GM23248 (cell line): ENCODE results near the gene UBAC2. TPM values are rescaled to one million over a fixed set of nuclear protein-coding genes. Genes with fewer than 3 reads are reported as not detected.
A peak's percentile ranks its signal among the peaks of the same experiment; 100 is the strongest.

Experiments
- DNase-seq: peaks from one replicate; pipeline ENCODE4 v3.0.0-alpha.2; 2015
- H2AFZ ChIP-seq: fragments of 200-600 bp; sonication (generic); 2 replicates; pipeline ENCODE4 v1.6.1; 2016; ENCODE audit warnings: antibody characterized with exemption
- H3F3A ChIP-seq: fragments of 200-600 bp; sonication (generic); 2 replicates; pipeline ENCODE4 v1.6.1; 2016; ENCODE audit warnings: mild to moderate bottlenecking, antibody characterized with exemption, mixed run types; ENCODE audit not compliant: insufficient read depth
- H3K27ac ChIP-seq: fragments of 200-600 bp; sonication (generic); 2 replicates; pipeline ENCODE4 v1.5.1; 2016; ENCODE audit warnings: mild to moderate bottlenecking
- H3K27me3 ChIP-seq: fragments of 200-600 bp; sonication (generic); replicated peaks from 2 replicates; pipeline ENCODE4 v1.6.1; 2016; ENCODE audit warnings: mild to moderate bottlenecking; ENCODE audit not compliant: insufficient read depth
- H3K36me3 ChIP-seq: fragments of 200-600 bp; sonication (generic); 2 replicates; pipeline ENCODE4 v1.6.1; 2016; ENCODE audit warnings: low read depth, mild to moderate bottlenecking
- H3K4me1 ChIP-seq: fragments of 200-600 bp; sonication (generic); 2 replicates; pipeline ENCODE4 v1.6.1; 2016; ENCODE audit warnings: mild to moderate bottlenecking; ENCODE audit not compliant: insufficient read depth
- H3K4me2 ChIP-seq: fragments of 200-600 bp; sonication (generic); one replicate; pipeline ENCODE4 v1.6.1; 2016; ENCODE audit warnings: mild to moderate bottlenecking; ENCODE audit not compliant: unreplicated experiment
- H3K4me3 ChIP-seq: fragments of 200-600 bp; sonication (generic); 2 replicates; pipeline ENCODE4 v1.5.1; 2016; ENCODE audit warnings: mild to moderate bottlenecking
- H3K79me2 ChIP-seq: fragments of 200-600 bp; sonication (generic); 2 replicates; pipeline ENCODE4 v1.6.1; 2016; ENCODE audit warnings: mild to moderate bottlenecking; ENCODE audit not compliant: insufficient read depth
- H3K9ac ChIP-seq: fragments of 200-600 bp; sonication (generic); 2 replicates; pipeline ENCODE4 v1.6.1; 2016; ENCODE audit warnings: mild to moderate bottlenecking
- H3K9me2 ChIP-seq: fragments of 200-600 bp; sonication (generic); 2 replicates; pipeline ENCODE4 v1.6.1; 2016; ENCODE audit warnings: mixed run types, mild to moderate bottlenecking, moderate library complexity; ENCODE audit not compliant: insufficient read depth
- H3K9me3 ChIP-seq: fragments of 200-600 bp; sonication (generic); one replicate; pipeline ENCODE4 v1.6.1; 2017; ENCODE audit warnings: low read depth
- H4K20me1 ChIP-seq: fragments of 200-600 bp; sonication (generic); 2 replicates; pipeline ENCODE4 v1.6.0; 2016; ENCODE audit not compliant: insufficient read depth
- EZH2 ChIP-seq: fragments of 200-600 bp; sonication (generic); IDR thresholded peaks from 2 replicates; pipeline ENCODE4 v1.6.1; 2018; ENCODE audit warnings: antibody characterized with exemption, mild to moderate bottlenecking; ENCODE audit not compliant: insufficient read depth, poor library complexity, severe bottlenecking
- EZH2phosphoT487 ChIP-seq: fragments of 200-600 bp; sonication (generic); IDR thresholded peaks from 2 replicates; pipeline ENCODE4 v1.6.1; 2018; ENCODE audit warnings: antibody characterized with exemption, moderate library complexity, mild to moderate bottlenecking, low read depth; ENCODE audit not compliant: insufficient read depth
- WGBS, 2 experiments: methylation state at CpG; one replicate each; pipeline ENCODE4 v1.1.6; 2015 to 2017; ENCODE audit warnings: low lambda C conversion rate in 2 of 2, low coverage in 1 of 2; ENCODE audit errors: missing lambda C conversion rate in 2 of 2; 5-methylcytosine and 5-hydroxymethylcytosine counted together
- in situ Hi-C: fragments of 300-500 bp; cut with MboI; formaldehyde crosslinking; loops from 2 replicates; pipeline ENCODE4 v1.15.0; 2020
- polyA plus RNA-seq: library from polyadenylated mRNA; unstranded; fragments of >200 nt; fragmentation: Nextera tagmentation; extraction: Ambion mirVana; gene quantifications from 2 replicates; pipeline ENCODE4 v1.2.1, GENCODE V29; 2016
- total RNA-seq: library from RNA; depleted of rRNA; stranded (reverse); fragments of >200 nt; shearing (Covaris generic); gene quantifications from 2 replicates; pipeline ENCODE4 v1.2.3, GENCODE V29; 2014

The UBAC2 gene
- total and polyA plus RNA-seq, 2 experiments from 2014 or later, result 66.1 to 95.9 TPM

DNA sequence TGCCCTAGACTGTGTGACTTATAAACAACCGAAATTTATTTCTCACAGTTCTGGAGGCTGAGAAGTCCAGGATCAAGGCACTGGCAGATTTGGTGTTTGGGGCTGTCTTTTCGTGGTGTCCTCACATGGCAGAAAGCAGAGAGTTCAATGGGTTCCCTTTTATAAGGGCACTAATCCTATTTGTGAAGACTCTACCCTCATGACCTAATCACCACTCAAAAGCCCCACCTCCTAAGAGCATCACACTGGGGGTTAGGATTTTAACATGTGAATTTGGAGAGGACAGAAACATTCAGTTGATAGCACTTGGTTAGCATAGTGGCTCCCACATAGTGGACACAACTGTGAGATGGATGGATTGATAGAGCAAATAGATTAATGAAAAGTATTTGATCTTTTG lies 79.0 kb downstream of the UBAC2 start:
- 94 to 100% methylated on average over 2 of the region's 2 CpGs for WGBS, 2 experiments
- in situ Hi-C loops, result no loop called here

GRCh38 chr13:99280166-99280565 lies 79.5 kb downstream of the UBAC2 start:
- WGBS, 2 experiments, result 26 to 31% methylated on average over 3 of the region's 3 CpGs
- H3K9ac ChIP-seq, result peak overlapping the region; percentile 10; the same call in 1 of the 2 replicates
- peak; percentile 78 for DNase-seq
- TF ChIP-seq EZH2phosphoT487, result no peak
- no peak for TF ChIP-seq EZH2
- no peaks in the 10 kb centered on the region for H3K9me2 ChIP-seq
- H3K36me3 ChIP-seq, result no peaks in the 10 kb centered on the region
- H3K27ac ChIP-seq, result peak overlapping the region; percentile 36
- no peak overlapping the region for H3K4me2 ChIP-seq
- H3F3A ChIP-seq, result peaks cover 39% of the 10 kb centered on the region
- H3K4me3 ChIP-seq, result no peak overlapping the region
- H3K9me3 ChIP-seq, result no peaks in the 10 kb centered on the region
- no peak overlapping the region for H2AFZ ChIP-seq
- no peaks in the 10 kb centered on the region for H3K27me3 ChIP-seq
- in situ Hi-C loops, result no loop called here
- peaks cover 17% of the 10 kb centered on the region for H3K79me2 ChIP-seq
- H4K20me1 ChIP-seq, result peaks cover 3% of the 10 kb centered on the region; the same call in 1 of the 2 replicates
- peaks cover 49% of the 10 kb centered on the region for H3K4me1 ChIP-seq

More for the DNA sequence above, 79.0 kb downstream of the UBAC2 start:
- no peak for TF ChIP-seq EZH2phosphoT487
- TF ChIP-seq EZH2, result no peak
- DNase-seq, result no peak
- peaks cover 54% of the 10 kb centered on the region for H3K4me1 ChIP-seq
- H3F3A ChIP-seq, result peaks cover 42% of the 10 kb centered on the region
- H3K9me2 ChIP-seq, result no peaks in the 10 kb centered on the region
- H3K4me3 ChIP-seq, result no peak overlapping the region
- no peak overlapping the region for H2AFZ ChIP-seq
- H3K27ac ChIP-seq, result peak overlapping the region; percentile 9; the same call in 1 of the 2 replicates
- no peaks in the 10 kb centered on the region for H3K36me3 ChIP-seq
- peaks cover 6% of the 10 kb centered on the region; the same call in 1 of the 2 replicates for H4K20me1 ChIP-seq
- H3K4me2 ChIP-seq, result no peak overlapping the region
- no peaks in the 10 kb centered on the region for H3K9me3 ChIP-seq
- no peak overlapping the region for H3K9ac ChIP-seq
- peaks cover 12% of the 10 kb centered on the region for H3K79me2 ChIP-seq
- no peaks in the 10 kb centered on the region for H3K27me3 ChIP-seq

- H2AFZ ChIP-seq, result no peak overlapping the region
- H3K9me3 ChIP-seq, result no peaks in the 10 kb centered on the region
- TF ChIP-seq EZH2phosphoT487 (no peak), EZH2 (no peak)
- H3K4me2 ChIP-seq, result peak overlapping the region; percentile 31
- WGBS, 2 experiments, result 27 to 28% methylated on average over 5 of the region's 5 CpGs
- H3K4me1 ChIP-seq, result peaks cover 48% of the 10 kb centered on the region
- H3K27me3 ChIP-seq, result no peaks in the 10 kb centered on the region
- H3K27ac ChIP-seq, result peak overlapping the region; percentile 75
- H3K4me3 ChIP-seq, result no peak overlapping the region
- peak; percentile 71 for DNase-seq
- H3K79me2 ChIP-seq, result peaks cover 17% of the 10 kb centered on the region
- H3K9me2 ChIP-seq, result no peaks in the 10 kb centered on the region
- no peaks in the 10 kb centered on the region for H3K36me3 ChIP-seq
- H3F3A ChIP-seq, result peaks cover 39% of the 10 kb centered on the region
- H3K9ac ChIP-seq, result peak overlapping the region; percentile 22
- H4K20me1 ChIP-seq, result peaks cover 3% of the 10 kb centered on the region; the same call in 1 of the 2 replicates
- in situ Hi-C loops, result no loop called here
These were observed 81.2 kb downstream of the UBAC2 start for GRCh38 chr13:99281811-99282263.

- Histone ChIP-seq H2AFZ (no peak overlapping the region), H3K27me3 (no peaks in the 10 kb centered on the region), H3K9me3 (no peaks in the 10 kb centered on the region), H3K4me2 (peak overlapping the region; percentile 31), H3K27ac (peak overlapping the region; percentile 75), H3K79me2 (peaks cover 16% of the 10 kb centered on the region), H3K4me3 (no peak overlapping the region), H4K20me1 (peaks cover 3% of the 10 kb centered on the region; the same call in 1 of the 2 replicates), H3F3A (peaks cover 39% of the 10 kb centered on the region), H3K4me1 (peaks cover 48% of the 10 kb centered on the region), H3K9me2 (no peaks in the 10 kb centered on the region), H3K9ac (peak overlapping the region; percentile 22), H3K36me3 (no peaks in the 10 kb centered on the region)
- DNase-seq, result peak; percentile 60
- TF ChIP-seq EZH2 (no peak), EZH2phosphoT487 (no peak)
- 4 to 8% methylated on average over 1 of the region's 1 CpG for WGBS, 2 experiments
- in situ Hi-C loops, result no loop called here
These were observed 81.9 kb downstream of the UBAC2 start for GRCh38 chr13:99282264-99283231.
